ENCODE data around the gene RDH16. TPM values are rescaled to one million over a fixed set of nuclear protein-coding genes. Genes with fewer than 3 reads are reported as not detected.
A peak's percentile ranks its signal among the peaks of the same experiment; 100 is the strongest.
"Not testable (repeated sequence)": the region's sequence is repeated elsewhere in the genome, so short reads cannot be mapped to it uniquely, and the experiment has no call there.

The RDH16 gene
- polyA plus RNA-seq, 6 donors from 2014 or later: 0.41 TPM; not detected in 5

DNA sequence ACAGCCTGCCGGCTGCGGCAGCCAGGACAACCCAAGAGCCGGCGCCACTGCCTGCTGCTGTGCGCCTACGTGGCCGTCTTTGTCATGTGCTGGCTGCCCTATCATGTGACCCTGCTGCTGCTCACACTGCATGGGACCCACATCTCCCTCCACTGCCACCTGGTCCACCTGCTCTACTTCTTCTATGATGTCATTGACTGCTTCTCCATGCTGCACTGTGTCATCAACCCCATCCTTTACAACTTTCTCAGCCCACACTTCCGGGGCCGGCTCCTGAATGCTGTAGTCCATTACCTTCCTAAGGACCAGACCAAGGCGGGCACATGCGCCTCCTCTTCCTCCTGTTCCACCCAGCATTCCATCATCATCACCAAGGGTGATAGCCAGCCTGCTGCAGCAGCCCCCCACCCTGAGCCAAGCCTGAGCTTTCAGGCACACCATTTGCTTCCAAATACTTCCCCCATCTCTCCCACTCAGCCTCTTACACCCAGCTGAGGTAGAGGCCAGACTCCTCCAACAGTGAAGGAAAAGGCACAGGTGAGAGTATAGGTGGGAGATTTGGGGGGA, 38.6 kb upstream of the RDH16 start:
- no peak overlapping the region for H3K4me3 Mint-ChIP-seq
- H3K4me1 Mint-ChIP-seq: peaks cover 30 to 39% (median 36%) of the 10 kb centered on the region in 3 donors
- no peak for ATAC-seq (ENCODE audit: low read depth in 2 of 2)
- H3K27me3 Mint-ChIP-seq: no peaks in the 10 kb centered on the region
- H3K27ac Mint-ChIP-seq: no peak overlapping the region
- H3K9me3 Mint-ChIP-seq: no peaks in the 10 kb centered on the region
- DNase-seq: no peak
- peaks cover 4 to 10% of the 10 kb centered on the region in 2 donors for H3K36me3 Mint-ChIP-seq

- H3K9me3 Mint-ChIP-seq: no peaks in the 10 kb centered on the region
- no peak for DNase-seq
Observed at GRCh38 chr12:56995201-56995929, 38.0 kb upstream of the RDH16 start.

DNA sequence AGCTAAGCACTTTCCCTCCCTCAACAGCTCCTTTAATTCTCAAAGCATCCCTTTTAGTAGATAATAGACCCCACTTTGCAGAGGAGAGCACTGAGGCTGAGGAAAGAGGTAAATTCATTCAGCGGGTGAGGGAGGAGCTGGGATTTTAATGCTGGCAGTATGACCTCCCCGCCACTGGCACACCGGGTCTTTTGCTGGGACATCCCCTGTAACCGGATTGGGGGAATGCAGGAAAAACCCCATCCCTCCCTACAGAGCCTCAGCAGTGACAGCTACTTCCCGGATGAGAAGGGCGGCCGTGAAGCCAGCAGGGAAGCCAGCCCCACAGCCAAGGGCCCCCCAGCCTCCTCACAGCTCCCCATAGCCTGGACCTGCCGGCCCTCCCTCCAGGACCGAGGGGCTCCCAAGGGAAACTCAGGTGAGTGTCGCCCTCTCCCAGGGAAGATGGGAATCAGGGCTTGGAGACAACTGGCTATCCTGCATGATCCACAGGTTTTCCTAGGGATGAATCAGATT, 36.9 kb upstream of the RDH16 start:
- peaks cover 19 to 30% (median 24%) of the 10 kb centered on the region in 3 donors for H3K4me1 Mint-ChIP-seq
- DNase-seq (no peak), ATAC-seq (ENCODE audit: low read depth in 2 of 2) (no peak)
- no peak overlapping the region for H3K4me3 Mint-ChIP-seq
- H3K27ac Mint-ChIP-seq: no peak overlapping the region
- no peaks in the 10 kb centered on the region for H3K9me3 Mint-ChIP-seq
- H3K27me3 Mint-ChIP-seq: no peaks in the 10 kb centered on the region
- H3K36me3 Mint-ChIP-seq: peaks cover 4 to 10% of the 10 kb centered on the region in 2 donors

More at GRCh38 chr12:56995201-56995929, 38.0 kb upstream of the RDH16 start:
- no peak overlapping the region for H3K27ac Mint-ChIP-seq
- H3K27me3 Mint-ChIP-seq: no peaks in the 10 kb centered on the region
- H3K4me3 Mint-ChIP-seq: no peak overlapping the region
- peaks cover 26 to 36% (median 34%) of the 10 kb centered on the region in 3 donors for H3K4me1 Mint-ChIP-seq
- no peak for ATAC-seq (ENCODE audit: low read depth in 2 of 2)
- H3K36me3 Mint-ChIP-seq: peaks cover 4 to 10% of the 10 kb centered on the region in 2 donors

GRCh38 chr12:56993346-56993745, 35.9 kb upstream of the RDH16 start:
- Mint-ChIP-seq H3K9me3 (no peaks in the 10 kb centered on the region), H3K4me1 (peaks cover 9 to 21% (median 15%) of the 10 kb centered on the region in 3 donors), H3K27ac (peak overlapping the region in 1 of 6 donors; percentile 34), H3K36me3 (peaks cover 4 to 10% of the 10 kb centered on the region in 2 donors), H3K4me3 (no peak overlapping the region), H3K27me3 (peaks cover 0 to 2% (median 1%) of the 10 kb centered on the region in 3 donors)
- no peak for DNase-seq
- no peak for ATAC-seq (ENCODE audit: low read depth in 2 of 2)

- peak overlapping the region in 2 of 6 donors; percentile 61 to 80 for H3K27ac Mint-ChIP-seq
- peaks cover 0 to 8% (median 6%) of the 10 kb centered on the region in 3 donors for H3K27me3 Mint-ChIP-seq
- H3K4me3 Mint-ChIP-seq: no peak overlapping the region
- no peaks in the 10 kb centered on the region for H3K9me3 Mint-ChIP-seq
- H3K36me3 Mint-ChIP-seq: peaks cover 0 to 10% of the 10 kb centered on the region in 2 donors
- peaks cover 13 to 23% (median 15%) of the 10 kb centered on the region in 3 donors for H3K4me1 Mint-ChIP-seq
- ATAC-seq (ENCODE audit: low read depth in 2 of 2) (no peak), DNase-seq (no peak)
Observed at GRCh38 chr12:56991319-56992246, 34.2 kb upstream of the RDH16 start.

DNA sequence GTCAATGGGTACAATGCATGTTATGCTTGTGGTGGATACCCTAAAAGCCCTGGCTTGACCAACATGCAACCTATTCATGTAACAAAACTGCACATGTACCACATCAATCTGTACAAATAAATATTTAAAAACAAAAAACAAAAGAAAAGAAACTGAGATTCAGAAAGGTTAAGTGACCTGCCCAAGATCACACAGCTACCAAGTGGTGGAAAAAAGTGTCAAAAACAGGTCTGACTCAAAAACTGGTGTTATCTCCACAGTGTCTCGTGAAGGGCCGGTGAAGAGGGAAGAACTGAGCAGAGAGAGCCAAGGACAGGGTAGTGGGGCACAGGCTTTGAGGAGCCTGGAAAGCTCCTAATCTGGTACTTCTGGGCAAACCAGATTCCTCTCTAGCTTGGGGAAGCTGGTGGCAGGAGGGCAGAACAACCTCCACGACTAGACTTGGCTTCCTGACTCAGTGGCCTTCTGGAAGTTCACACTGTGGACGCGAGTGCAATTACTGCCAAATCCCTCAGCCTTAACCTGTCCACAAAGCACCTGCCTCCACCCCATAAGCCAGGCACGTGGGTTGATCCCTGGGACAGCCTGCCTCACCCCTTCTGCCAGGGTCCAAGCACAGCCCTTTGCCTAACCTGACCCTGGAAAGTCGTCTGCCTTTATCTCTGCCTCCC, 33.4 kb upstream of the RDH16 start:
- peak overlapping the region in 1 of 6 donors; percentile 61 for H3K27ac Mint-ChIP-seq
- H3K4me3 Mint-ChIP-seq: no peak overlapping the region
- H3K27me3 Mint-ChIP-seq: peaks cover 0 to 8% (median 6%) of the 10 kb centered on the region in 3 donors
- H3K9me3 Mint-ChIP-seq: no peaks in the 10 kb centered on the region
- peaks cover 0 to 3% of the 10 kb centered on the region in 2 donors for H3K36me3 Mint-ChIP-seq
- DNase-seq (no peak), ATAC-seq (ENCODE audit: low read depth in 2 of 2) (no peak)
- peaks cover 13 to 19% (median 15%) of the 10 kb centered on the region in 3 donors for H3K4me1 Mint-ChIP-seq

- Mint-ChIP-seq H3K27me3 (peaks cover 0 to 8% (median 6%) of the 10 kb centered on the region in 3 donors), H3K27ac (no peak overlapping the region), H3K9me3 (no peaks in the 10 kb centered on the region), H3K4me1 (peaks cover 13 to 18% (median 15%) of the 10 kb centered on the region in 3 donors), H3K4me3 (no peak overlapping the region), H3K36me3 (no peaks in the 10 kb centered on the region)
- ATAC-seq (ENCODE audit: low read depth in 2 of 2) (no peak), DNase-seq (no peak)
Observed at GRCh38 chr12:56989861-56990610, 32.6 kb upstream of the RDH16 start.

DNA sequence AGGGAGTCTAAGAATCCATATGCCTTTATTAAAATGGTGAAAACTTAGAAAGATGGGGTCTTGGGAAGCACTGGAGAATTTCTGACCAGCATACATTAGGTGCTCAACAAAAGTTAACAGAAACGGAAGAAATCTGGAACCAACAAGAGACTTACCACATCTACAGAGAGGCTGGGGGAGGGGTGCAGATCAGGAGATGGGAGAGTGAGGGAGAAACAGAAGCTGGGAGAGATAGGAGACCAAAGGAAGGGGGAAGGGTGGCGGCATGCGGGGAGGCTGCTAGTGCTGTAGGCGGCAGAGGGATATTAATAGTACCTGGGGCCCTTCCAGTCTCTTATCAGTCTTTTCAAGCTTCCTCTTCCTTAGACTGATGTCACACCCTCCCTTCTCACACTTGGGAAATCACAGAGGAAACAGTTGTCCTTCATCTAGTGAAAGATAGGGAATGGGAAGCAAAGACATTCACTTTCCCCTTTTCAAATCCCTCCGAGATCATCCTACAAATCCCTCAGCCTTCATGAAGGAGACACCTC, 30.9 kb upstream of the RDH16 start:
- H3K27me3 Mint-ChIP-seq: peaks cover 0 to 8% (median 6%) of the 10 kb centered on the region in 3 donors
- H3K4me1 Mint-ChIP-seq: peaks cover 13 to 15% (median 14%) of the 10 kb centered on the region in 3 donors
- DNase-seq: no peak
- H3K4me3 Mint-ChIP-seq: peak overlapping the region in 1 of 8 donors; percentile 29
- H3K9me3 Mint-ChIP-seq: no peaks in the 10 kb centered on the region
- no peaks in the 10 kb centered on the region for H3K36me3 Mint-ChIP-seq
- H3K27ac Mint-ChIP-seq: no peak overlapping the region
- no peak for ATAC-seq (ENCODE audit: low read depth in 2 of 2)

DNA sequence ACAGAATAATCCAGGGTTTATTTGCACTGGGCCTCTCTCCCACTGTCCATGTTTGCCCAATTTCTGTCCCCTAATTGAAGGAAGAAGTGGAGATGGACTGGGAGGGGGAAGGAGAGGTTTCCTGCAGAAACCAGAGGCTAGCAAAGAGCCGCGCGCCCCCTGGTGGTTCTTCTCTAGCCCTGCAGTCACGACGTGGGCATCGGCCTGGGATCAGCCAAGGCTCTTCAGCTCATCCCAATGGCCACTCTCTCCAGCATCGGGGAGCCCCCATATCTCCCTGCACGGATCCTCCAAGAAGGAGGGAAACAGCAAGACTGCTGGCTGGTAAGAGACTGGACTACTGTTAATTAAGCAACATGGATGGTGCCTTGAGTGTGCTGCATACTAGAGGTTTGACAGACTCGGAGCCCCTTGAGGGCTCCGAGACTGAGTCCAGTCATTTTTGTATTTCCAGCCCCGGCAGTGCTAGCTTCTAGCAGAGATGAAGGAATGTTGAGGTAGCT, 30.2 kb upstream of the RDH16 start:
- DNase-seq (peak; percentile 60), ATAC-seq (ENCODE audit: low read depth in 2 of 2) (peak; percentile 54 to 68)
- no peaks in the 10 kb centered on the region for H3K36me3 Mint-ChIP-seq
- peaks cover 13 to 15% (median 14%) of the 10 kb centered on the region in 3 donors for H3K4me1 Mint-ChIP-seq
- H3K4me3 Mint-ChIP-seq: peak overlapping the region in 6 of 8 donors; percentile 22 to 74 (median 68)
- H3K27me3 Mint-ChIP-seq: peaks cover 0 to 8% (median 6%) of the 10 kb centered on the region in 3 donors
- H3K9me3 Mint-ChIP-seq: no peaks in the 10 kb centered on the region
- peak overlapping the region in 2 of 6 donors; percentile 67 to 91 for H3K27ac Mint-ChIP-seq

- ATAC-seq (ENCODE audit: low read depth in 2 of 2) (no peak), DNase-seq (no peak)
- Mint-ChIP-seq H3K27ac (peak overlapping the region in 2 of 6 donors; percentile 47 to 60), H3K4me3 (peak overlapping the region in 5 of 8 donors; percentile 22 to 74 (median 72)), H3K4me1 (peaks cover 13 to 15% (median 14%) of the 10 kb centered on the region in 3 donors), H3K9me3 (no peaks in the 10 kb centered on the region), H3K27me3 (peaks cover 0 to 8% (median 6%) of the 10 kb centered on the region in 3 donors), H3K36me3 (no peaks in the 10 kb centered on the region)
Observed at GRCh38 chr12:56987011-56987410, 29.6 kb upstream of the RDH16 start.

DNA sequence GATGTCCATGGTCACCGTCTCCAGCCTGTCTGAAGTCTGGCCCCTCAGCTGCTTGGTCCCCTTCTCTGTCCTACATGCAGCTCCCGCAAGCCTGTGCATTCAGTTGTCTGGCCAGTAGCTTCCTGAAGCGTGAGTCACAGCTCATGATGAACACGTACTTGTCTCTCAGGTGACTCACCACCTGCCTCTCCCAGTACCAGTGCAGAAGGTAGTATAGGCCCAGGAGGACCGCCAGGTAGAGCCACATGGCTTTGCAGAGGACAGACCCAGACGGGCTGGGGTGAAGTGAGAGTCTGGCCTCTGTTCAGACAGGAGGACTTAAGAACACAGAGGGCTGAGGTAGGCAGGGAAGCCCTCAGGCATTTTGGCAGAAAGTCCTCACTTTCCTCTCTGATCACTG, 28.3 kb upstream of the RDH16 start:
- H3K36me3 Mint-ChIP-seq; H3K4me1 Mint-ChIP-seq; H3K9me3 Mint-ChIP-seq; H3K27me3 Mint-ChIP-seq; DNase-seq; H3K4me3 Mint-ChIP-seq; ATAC-seq (ENCODE audit: low read depth in 2 of 2): not testable (repeated sequence)
- H3K27ac Mint-ChIP-seq: peak overlapping the region in 1 of 6 donors; percentile 85

DNA sequence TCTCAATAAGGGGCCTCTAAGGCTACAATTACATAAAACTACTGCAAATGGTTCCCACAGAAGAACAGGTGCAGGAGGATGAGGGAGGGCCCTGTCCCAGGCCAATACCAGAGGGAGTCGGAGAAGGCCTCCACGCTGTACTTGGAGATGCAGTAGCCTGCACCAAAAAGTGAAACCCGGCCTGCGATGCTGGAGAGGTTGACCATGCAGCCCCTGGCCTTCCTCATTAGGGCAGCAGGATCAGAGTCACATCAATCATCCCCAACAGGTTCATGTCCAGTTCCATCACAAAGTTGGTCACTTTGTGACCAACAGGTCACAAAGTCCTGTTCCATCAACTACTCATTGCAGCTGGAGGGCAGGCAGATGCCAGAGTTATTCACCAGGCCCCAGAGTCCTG, 26.0 kb upstream of the RDH16 start:
- Mint-ChIP-seq H3K9me3 (no peaks in the 10 kb centered on the region), H3K36me3 (no peaks in the 10 kb centered on the region), H3K27me3 (peaks cover 0 to 6% (median 6%) of the 10 kb centered on the region in 3 donors), H3K27ac (no peak overlapping the region), H3K4me3 (no peak overlapping the region), H3K4me1 (peaks cover 6 to 8% (median 8%) of the 10 kb centered on the region in 3 donors)
- ATAC-seq (ENCODE audit: low read depth in 2 of 2): no peak
- no peak for DNase-seq

All from naive B cell (primary cell).